ENCODE results near the gene GABRD. TPM values are rescaled to one million over a fixed set of nuclear protein-coding genes. Genes with fewer than 3 reads are reported as not detected.
A peak's percentile ranks its signal among the peaks of the same experiment; 100 is the strongest.

GABRD gene
- total and polyA plus RNA-seq, 12 donors = 0.72 to 6.6 (median 3.0) TPM; not detected in 1

DNA sequence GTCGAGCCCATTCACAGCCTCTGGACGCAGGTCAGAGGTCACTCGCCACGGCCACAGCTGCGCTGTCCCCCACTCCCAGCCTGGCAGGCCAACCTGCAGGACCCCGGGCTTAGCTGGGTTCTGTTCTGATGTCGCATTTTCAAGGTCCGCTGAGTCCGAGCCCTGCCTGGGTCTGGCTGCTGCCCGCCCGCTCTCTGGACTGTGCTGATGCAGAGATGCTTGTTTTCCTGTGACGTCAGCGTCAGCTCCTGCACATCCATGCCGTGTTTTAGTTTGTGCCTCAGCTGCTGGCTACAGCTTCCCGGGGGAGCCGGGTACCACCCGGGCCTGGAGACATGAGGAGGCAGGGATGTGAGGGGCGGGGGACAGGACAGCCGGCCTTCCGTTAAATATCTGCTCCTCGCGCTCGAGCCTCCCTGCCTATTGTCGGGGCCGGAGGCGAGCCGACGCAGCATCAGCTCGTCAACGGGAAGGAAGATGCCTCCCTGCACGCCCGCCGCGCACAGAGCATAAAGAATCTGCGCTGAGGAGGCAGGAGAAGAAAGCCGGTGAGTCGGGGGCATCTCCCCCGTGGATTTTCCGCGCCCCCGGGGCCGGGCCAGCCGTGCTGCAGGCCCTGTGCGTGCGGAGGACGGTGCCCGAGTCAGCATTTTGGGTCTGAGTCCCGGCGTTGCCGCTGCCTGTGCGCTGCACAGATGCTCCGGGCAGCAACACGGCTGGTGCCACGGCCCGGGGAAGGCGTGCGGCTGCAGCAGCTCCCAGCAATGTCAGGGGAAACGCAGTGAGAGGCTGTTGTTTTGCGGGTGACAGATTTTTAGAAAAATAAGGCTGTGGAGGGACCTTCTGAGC, 54.5 kb downstream of the GABRD start:
- Histone ChIP-seq H3K4me3 (no peak overlapping the region), H3K4me1 (replicated peaks in 1 of 2) (peaks cover 0 to 4% of the 10 kb centered on the region in 2 donors), H3K27me3 (no peaks in the 10 kb centered on the region), H3K27ac (peak overlapping the region in 1 of 5 donors; percentile 64), H3K9me3 (replicated peaks in 1 of 3) (peaks cover 0 to 12% (median 0%) of the 10 kb centered on the region in 3 donors), H3K36me3 (replicated peaks in 1 of 2) (no peaks in the 10 kb centered on the region)
- 53 to 70% (median 66%) methylated on average over 37 to 59 of the region's 59 CpGs for WGBS, 4 donors
- intact Hi-C loops (cut with DNase I) = no loop called here
- peak in 1 of 7 donors; percentile 85 for DNase-seq
- TF ChIP-seq POLR2A (IDR thresholded peaks at IDR 0.05) = no peak
- TF ChIP-seq, protein P1, sequence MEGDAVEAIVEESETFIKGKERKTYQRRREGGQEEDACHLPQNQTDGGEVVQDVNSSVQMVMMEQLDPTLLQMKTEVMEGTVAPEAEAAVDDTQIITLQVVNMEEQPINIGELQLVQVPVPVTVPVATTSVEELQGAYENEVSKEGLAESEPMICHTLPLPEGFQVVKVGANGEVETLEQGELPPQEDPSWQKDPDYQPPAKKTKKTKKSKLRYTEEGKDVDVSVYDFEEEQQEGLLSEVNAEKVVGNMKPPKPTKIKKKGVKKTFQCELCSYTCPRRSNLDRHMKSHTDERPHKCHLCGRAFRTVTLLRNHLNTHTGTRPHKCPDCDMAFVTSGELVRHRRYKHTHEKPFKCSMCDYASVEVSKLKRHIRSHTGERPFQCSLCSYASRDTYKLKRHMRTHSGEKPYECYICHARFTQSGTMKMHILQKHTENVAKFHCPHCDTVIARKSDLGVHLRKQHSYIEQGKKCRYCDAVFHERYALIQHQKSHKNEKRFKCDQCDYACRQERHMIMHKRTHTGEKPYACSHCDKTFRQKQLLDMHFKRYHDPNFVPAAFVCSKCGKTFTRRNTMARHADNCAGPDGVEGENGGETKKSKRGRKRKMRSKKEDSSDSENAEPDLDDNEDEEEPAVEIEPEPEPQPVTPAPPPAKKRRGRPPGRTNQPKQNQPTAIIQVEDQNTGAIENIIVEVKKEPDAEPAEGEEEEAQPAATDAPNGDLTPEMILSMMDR (IDR thresholded peaks at IDR 0.05) = no peak

DNA sequence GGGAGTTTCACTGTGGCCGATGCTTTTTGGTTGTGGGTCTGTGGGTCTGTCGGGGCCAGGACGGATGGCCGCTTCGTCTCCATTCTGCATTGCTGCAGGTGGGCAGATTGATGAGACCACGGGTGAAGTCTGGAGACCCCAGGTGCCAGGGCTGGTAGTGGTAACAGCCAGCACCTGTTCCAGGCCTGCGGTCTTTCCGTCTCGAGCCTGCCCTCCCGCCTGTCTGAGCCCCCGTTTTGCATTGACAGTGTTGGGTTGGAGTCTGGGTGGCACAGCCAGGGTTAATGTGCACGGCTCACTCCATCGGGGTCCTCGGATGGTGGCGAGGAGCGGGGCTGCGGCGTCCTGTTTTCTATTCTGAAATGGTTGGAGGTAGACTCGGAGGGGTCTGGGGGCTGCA, 55.3 kb downstream of the GABRD start:
- Histone ChIP-seq H3K27ac (peak overlapping the region in 1 of 5 donors; percentile 26), H3K9me3 (replicated peaks in 1 of 3) (peaks cover 0 to 13% (median 0%) of the 10 kb centered on the region in 3 donors), H3K4me3 (no peak overlapping the region), H3K27me3 (no peaks in the 10 kb centered on the region), H3K4me1 (replicated peaks in 1 of 2) (peaks cover 0 to 4% of the 10 kb centered on the region in 2 donors), H3K36me3 (replicated peaks in 1 of 2) (no peaks in the 10 kb centered on the region)
- DNase-seq = no peak
- TF ChIP-seq POLR2A (IDR thresholded peaks at IDR 0.05) = no peak
- TF ChIP-seq, protein P1 (IDR thresholded peaks at IDR 0.05) = no peak
- WGBS, 4 donors = 73 to 83% (median 78%) methylated on average over 6 to 19 of the region's 19 CpGs
- intact Hi-C loops (cut with DNase I) = no loop called here

DNA sequence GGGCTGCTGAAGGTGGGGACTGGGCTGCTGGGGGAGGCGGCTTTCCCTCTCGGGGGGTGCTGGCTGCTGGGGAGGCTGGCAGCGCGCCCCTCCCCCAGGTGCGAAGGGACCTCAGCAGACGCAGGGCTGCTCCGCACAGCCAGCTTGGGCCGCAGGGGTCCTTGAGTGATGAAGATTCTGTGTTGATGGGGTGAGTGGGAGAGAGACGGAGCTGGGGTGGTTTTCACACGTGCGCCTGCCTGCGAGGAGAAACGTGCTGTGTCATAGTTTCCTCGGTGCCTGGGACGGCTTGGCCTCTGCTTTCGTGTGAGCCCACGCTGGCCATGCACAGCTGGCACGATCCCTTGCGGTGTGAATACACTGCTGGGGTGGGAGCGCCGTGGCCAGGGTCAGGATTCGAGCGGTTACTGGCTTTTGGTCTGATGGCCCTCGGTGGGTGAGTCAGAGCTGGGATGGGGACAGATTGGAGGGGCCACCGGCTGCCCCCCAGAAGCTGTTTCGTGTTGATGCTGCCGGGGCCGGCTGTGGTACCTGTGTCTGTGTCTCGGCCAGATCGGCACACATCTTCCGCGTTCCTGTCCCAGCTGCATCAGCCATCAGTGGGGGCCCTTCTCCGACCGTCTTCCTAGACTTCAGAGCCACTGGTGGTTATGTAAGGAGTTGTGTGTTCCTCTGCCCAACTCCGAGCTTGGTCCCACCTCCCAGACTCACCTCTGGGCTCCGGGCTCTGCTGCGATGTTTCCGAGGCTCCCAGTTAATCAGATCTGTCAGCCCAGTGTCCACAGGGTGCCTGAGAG, 56.0 kb downstream of the GABRD start:
- DNase-seq = peak in 1 of 7 donors; percentile 73
- no peak overlapping the region for H3K4me3 ChIP-seq

More for the DNA sequence above, 56.0 kb downstream of the GABRD start:
- Histone ChIP-seq H3K27ac (no peak overlapping the region), H3K9me3 (replicated peaks in 1 of 3) (peaks cover 0 to 13% (median 0%) of the 10 kb centered on the region in 3 donors), H3K27me3 (no peaks in the 10 kb centered on the region), H3K36me3 (replicated peaks in 1 of 2) (no peaks in the 10 kb centered on the region), H3K4me1 (replicated peaks in 1 of 2) (peaks cover 0 to 2% of the 10 kb centered on the region in 2 donors)
- intact Hi-C loops (cut with DNase I) = no loop called here
- TF ChIP-seq, protein P1 (IDR thresholded peaks at IDR 0.05) = no peak
- no peak for TF ChIP-seq POLR2A (IDR thresholded peaks at IDR 0.05)
- 82 to 91% (median 85%) methylated on average over 28 to 38 of the region's 38 CpGs for WGBS, 4 donors

Measured in adrenal gland (tissue), 12 donors.